ENCODE measurements around the gene LOXL3. TPM values are rescaled to one million over a fixed set of nuclear protein-coding genes. Genes with fewer than 3 reads are reported as not detected.

LOXL3 gene
- polyA plus RNA-seq, 1 of the 3 experiments (the other 2 are of a cell fraction), result 47.9 TPM

DNA sequence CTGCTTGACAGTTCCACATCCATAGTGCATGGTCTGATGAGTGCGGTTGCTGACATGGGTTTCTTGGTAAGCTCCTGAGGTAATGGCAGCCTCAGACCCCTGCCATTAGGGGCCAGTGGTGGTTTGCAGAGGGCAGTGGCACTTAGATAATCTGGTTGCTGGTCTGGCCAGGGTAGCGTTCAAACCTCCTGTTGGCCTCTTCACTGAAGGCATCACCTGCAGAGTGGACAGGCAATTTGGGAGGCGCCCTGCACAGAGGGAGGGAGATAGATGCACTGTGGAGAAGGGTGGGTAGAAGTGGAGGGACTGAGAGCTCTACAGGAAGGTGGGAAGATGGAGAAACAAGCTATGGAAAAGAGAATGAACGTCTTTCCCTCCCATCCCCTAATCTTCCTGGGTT is 20.3 kb downstream of the LOXL3 start:
- Histone ChIP-seq H3K9ac (no peak overlapping the region), H3K4me1 (ENCODE audit: control insufficient read depth in 1 of 2, insufficient read depth in 2 of 2, low read depth in 1 of 2, low read length in 1 of 2) (peaks cover 11 to 18% of the 10 kb centered on the region in 2 experiments), H3K36me3 (replicated peaks in 1 of 2; ENCODE audit: control insufficient read depth in 1 of 2, insufficient read depth in 2 of 2, low read length in 1 of 2) (peaks cover 10 to 25% of the 10 kb centered on the region in 2 experiments), H3K4me3 (ENCODE audit: low read depth in 2 of 2, low read length in 1 of 2) (no peak overlapping the region), H3K27ac (ENCODE audit: low read depth in 2 of 2, low read length in 1 of 2) (no peak overlapping the region), H3K9me3 (no peaks in the 10 kb centered on the region), H3K9me2 (no peaks in the 10 kb centered on the region), H3K79me2 (ENCODE audit: insufficient read depth) (peaks cover 33% of the 10 kb centered on the region), H3F3A (replicated peaks; ENCODE audit: insufficient read depth) (peaks cover 18% of the 10 kb centered on the region), H3K27me3 (ENCODE audit: insufficient read depth) (no peaks in the 10 kb centered on the region), H3K4me2 (no peak overlapping the region), H4K20me1 (ENCODE audit: insufficient read depth) (no peaks in the 10 kb centered on the region), H2AFZ (ENCODE audit: low read depth) (no peak overlapping the region)
- DNase-seq, result no peak
- 96% methylated on average over 4 of the region's 4 CpGs for whole genome bisulfite sequencing (ENCODE audit: low lambda C conversion rate)
- POLR2A ChIA-PET, result interaction anchor here (1.0 to 2.9 kb wide), 4 partner anchors 26 to 79 kb away, joined by 3 to 11 read pairs (median 8); partner anchors contain the start of genes CCDC142, INO80B, PCGF1 and TTC31
- TF ChIP-seq POLR2AphosphoS5 (IDR thresholded peaks at IDR 0.05; ENCODE audit: low read depth, low read length), result no peak
- TF ChIP-seq NRF1 (IDR thresholded peaks at IDR 0.05; ENCODE audit: low read depth, low read length), result no peak
- no peak for TF ChIP-seq TCF12 (IDR thresholded peaks at IDR 0.05)
- no peak for TF ChIP-seq GABPA (IDR thresholded peaks at IDR 0.05; ENCODE audit: low read depth)
- TF ChIP-seq, protein P1, sequence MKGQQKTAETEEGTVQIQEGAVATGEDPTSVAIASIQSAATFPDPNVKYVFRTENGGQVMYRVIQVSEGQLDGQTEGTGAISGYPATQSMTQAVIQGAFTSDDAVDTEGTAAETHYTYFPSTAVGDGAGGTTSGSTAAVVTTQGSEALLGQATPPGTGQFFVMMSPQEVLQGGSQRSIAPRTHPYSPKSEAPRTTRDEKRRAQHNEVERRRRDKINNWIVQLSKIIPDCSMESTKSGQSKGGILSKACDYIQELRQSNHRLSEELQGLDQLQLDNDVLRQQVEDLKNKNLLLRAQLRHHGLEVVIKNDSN (IDR thresholded peaks at IDR 0.05; ENCODE audit: borderline replicate concordance, low read depth), result no peak
- no peak for TF ChIP-seq JUND (IDR thresholded peaks at IDR 0.05)
- TF ChIP-seq, protein P2, sequence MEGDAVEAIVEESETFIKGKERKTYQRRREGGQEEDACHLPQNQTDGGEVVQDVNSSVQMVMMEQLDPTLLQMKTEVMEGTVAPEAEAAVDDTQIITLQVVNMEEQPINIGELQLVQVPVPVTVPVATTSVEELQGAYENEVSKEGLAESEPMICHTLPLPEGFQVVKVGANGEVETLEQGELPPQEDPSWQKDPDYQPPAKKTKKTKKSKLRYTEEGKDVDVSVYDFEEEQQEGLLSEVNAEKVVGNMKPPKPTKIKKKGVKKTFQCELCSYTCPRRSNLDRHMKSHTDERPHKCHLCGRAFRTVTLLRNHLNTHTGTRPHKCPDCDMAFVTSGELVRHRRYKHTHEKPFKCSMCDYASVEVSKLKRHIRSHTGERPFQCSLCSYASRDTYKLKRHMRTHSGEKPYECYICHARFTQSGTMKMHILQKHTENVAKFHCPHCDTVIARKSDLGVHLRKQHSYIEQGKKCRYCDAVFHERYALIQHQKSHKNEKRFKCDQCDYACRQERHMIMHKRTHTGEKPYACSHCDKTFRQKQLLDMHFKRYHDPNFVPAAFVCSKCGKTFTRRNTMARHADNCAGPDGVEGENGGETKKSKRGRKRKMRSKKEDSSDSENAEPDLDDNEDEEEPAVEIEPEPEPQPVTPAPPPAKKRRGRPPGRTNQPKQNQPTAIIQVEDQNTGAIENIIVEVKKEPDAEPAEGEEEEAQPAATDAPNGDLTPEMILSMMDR (IDR thresholded peaks at IDR 0.05), result no peak
- TF ChIP-seq YY1 (IDR thresholded peaks at IDR 0.05; ENCODE audit: low read depth), result no peak
- no peak for TF ChIP-seq RXRA (IDR thresholded peaks at IDR 0.05; ENCODE audit: borderline replicate concordance, low read depth)
- no peak for TF ChIP-seq SIN3A (IDR thresholded peaks at IDR 0.05; ENCODE audit: borderline replicate concordance, low read depth, low read length)
- TF ChIP-seq, protein P3, sequence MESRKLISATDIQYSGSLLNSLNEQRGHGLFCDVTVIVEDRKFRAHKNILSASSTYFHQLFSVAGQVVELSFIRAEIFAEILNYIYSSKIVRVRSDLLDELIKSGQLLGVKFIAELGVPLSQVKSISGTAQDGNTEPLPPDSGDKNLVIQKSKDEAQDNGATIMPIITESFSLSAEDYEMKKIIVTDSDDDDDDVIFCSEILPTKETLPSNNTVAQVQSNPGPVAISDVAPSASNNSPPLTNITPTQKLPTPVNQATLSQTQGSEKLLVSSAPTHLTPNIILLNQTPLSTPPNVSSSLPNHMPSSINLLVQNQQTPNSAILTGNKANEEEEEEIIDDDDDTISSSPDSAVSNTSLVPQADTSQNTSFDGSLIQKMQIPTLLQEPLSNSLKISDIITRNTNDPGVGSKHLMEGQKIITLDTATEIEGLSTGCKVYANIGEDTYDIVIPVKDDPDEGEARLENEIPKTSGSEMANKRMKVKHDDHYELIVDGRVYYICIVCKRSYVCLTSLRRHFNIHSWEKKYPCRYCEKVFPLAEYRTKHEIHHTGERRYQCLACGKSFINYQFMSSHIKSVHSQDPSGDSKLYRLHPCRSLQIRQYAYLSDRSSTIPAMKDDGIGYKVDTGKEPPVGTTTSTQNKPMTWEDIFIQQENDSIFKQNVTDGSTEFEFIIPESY (IDR thresholded peaks at IDR 0.05; ENCODE audit: borderline replicate concordance, low read depth), result no peak
- TF ChIP-seq GATA2 (CRISPR knock-in tag; IDR thresholded peaks at IDR 0.05), result no peak
- TF ChIP-seq ELF1 (IDR thresholded peaks at IDR 0.05), result no peak
- TF ChIP-seq USF2 (IDR thresholded peaks at IDR 0.05; ENCODE audit: borderline replicate concordance, low read depth, low read length), result no peak
- no peak for TF ChIP-seq MXI1 (IDR thresholded peaks at IDR 0.05; ENCODE audit: low read depth, low read length)
- no peak for TF ChIP-seq FOXM1 (IDR thresholded peaks at IDR 0.05; ENCODE audit: low read depth)
- TF ChIP-seq TAF1 (IDR thresholded peaks at IDR 0.05; ENCODE audit: borderline replicate concordance, low read depth, low read length), result no peak
- TF ChIP-seq NFIC (IDR thresholded peaks at IDR 0.05; ENCODE audit: borderline replicate concordance), result no peak
- CTCF ChIA-PET, result interaction anchor here (2.2 to 7.8 kb wide), 9 partner anchors 12 to 284 kb away, joined by 8 to 102 read pairs (median 26); partner anchors contain the start of genes CCDC142, MRPL53, PCGF1 and TTC31
